T47D (cell line): ENCODE results near the gene ATP6V1D.
"Not testable (repeated sequence)": the region's sequence is repeated elsewhere in the genome, so short reads cannot be mapped to it uniquely, and the experiment has no call there.

Experiments
- DNase-seq, 2 experiments: peaks; one replicate each; pipeline versions ENCODE4 v3.0.0 to v3.0.0-alpha.2; 2011 to 2012; ENCODE audit warnings: low read depth in 1 of 2, low spot score in 1 of 2
- JUND ChIP-seq: IDR thresholded peaks from 2 replicates; pipeline ENCODE4 v1.6.1; 2012; ENCODE audit warnings: low read depth
- in situ Hi-C: cut with HindIII; loops from 2 replicates; pipeline ENCODE4 v1.10.0; 2016; ENCODE audit warnings: low sequenced_read_pairs, low pct_unique_long_range_greater_than_20kb

The ATP6V1D gene

DNA sequence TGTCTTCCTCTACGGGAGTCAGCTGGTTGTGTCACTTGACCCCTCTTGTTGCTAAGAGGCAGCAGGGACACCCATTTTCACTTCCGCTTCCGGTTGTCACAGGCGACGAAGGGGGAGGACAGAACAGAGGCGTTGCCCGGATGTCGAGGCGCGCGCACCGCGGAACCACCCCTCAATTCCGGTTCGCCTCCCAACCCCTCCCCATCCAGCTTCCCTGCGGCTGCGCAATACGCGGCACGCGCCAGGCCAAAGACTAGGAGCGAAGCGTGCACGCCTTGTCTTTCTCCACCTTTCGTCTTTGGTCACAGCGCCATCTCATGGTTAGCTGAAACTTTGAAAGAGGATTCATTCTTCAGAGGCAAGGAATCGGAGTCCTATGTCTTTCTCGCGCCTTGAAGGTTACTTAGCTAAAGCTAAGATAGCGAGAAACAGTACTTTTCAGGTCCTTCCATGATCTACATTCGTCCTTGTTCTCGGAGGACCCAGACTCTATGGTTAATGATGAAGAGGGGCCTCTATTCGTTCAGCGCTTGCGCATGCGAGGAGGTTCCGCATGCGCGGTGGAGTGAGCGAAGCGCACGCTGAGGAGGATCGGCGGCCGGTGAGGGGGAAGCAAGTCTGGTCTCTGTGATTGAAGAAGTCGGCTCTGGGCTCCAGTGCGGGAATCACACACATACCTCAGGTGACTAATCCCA lies at the start of gene ATP6V1D, which contains the start of gene EIF2S1:
Gene ATP6V1D (minus strand): TSS at position 30 of the 695 bp plus-strand sequence. CDS start 106 bp downstream, outside the sequence.
Gene EIF2S1 (plus strand): TSS at position 554 of the 695 bp plus-strand sequence. CDS start 4,440 bp downstream, outside the sequence.
- in situ Hi-C loops, result no loop called here
- DNase-seq, result peak; percentile 94 to 100
- no peak for TF ChIP-seq JUND

DNA sequence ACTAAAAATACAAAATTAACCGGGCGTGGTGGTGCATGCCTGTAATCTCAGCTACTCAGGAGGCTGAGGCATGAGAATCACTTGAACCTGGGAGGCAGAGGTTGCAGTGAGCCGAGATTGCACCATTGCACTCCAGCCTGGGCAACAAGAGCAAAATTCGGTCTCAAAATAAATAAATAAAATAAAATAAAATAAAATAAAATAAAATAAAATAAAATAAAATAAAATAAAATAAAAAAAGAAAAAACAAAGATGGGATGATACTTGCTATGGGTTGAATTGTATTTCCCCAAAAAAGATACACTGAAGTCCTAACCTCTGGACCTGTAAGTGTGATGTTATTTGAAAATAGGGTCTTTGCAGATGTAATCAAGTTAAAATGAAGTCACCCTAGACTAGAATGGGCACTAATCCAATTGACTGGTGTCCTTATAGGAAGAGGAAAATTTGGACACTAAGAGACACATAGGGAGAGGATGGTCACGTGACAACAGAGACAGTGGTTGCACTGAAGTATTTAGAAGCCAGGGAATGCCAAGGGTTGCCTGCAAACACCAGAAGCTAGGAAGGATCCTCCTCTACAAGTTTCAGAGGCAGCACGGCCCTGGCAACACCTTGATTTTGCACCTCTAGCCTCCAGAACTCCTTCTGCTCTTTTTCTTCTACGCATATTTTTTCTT lies 48.7 kb upstream of the ATP6V1D start:
- in situ Hi-C loops, DNase-seq: not testable (repeated sequence)

DNA sequence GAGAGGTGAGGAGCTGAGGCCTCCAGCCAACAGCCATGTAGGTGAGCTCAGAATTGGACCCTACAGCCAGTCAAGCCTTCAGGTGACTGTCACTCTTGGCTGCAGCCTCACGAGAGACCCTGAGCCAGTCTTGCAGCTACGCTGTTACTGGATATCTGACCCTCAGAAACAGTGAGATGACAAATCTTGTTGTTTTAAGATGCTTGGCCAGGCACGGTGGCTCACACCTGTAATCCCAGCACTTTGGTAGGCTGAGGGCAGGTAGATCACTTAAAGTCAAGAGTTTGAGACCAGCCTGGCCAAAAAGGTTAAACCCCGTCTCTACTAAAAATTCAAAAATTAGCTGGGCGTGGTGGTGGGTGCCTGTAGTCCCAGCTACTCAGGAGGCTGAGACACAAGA lies 46.2 kb upstream of the ATP6V1D start:
- DNase-seq, result no peak
- in situ Hi-C loops, result no loop called here
- no peak for TF ChIP-seq JUND

DNA sequence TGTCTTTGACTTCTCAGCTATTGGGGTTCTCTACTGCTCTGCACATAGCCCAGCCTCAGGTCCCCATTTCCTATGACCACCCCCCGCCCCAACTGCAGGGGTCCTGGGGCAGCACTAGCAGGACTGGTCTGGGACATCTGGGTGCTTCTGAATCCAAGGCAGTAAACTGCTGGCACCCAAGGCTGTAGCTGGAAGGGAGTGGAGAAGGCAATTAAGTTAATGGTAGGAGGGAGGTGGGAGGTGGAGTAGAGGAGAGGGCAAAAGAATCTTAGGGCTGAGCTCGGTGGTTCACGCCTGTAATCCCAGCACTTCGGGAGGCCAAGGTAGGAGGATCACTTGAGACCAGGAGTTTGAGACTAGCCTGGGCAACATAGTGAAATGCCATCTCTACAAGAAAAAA lies 40.8 kb upstream of the ATP6V1D start:
- no peak for TF ChIP-seq JUND
- no peak for DNase-seq
- in situ Hi-C loops, result no loop called here

DNA sequence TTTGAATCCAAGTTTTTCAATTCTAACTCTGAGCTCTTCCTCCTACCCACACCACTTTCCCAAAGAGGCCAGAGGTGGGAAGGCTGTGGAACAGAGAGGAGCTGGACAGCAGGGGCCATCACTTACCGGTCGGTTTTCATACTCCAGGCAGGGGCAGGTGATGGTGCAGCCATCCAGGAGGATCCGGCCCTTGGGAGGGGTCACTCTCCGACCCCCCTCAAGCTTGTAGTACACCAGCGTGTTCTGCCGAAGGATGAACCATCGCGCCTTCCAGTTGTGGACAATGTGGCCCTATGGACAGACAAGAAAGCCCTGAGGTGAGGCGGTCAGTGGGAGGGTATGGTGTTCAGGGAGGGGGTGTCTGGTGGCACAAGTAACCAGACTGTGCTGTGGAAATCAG lies 37.9 kb upstream of the ATP6V1D start:
- DNase-seq, result no peak
- in situ Hi-C loops, result no loop called here
- TF ChIP-seq JUND, result no peak

DNA sequence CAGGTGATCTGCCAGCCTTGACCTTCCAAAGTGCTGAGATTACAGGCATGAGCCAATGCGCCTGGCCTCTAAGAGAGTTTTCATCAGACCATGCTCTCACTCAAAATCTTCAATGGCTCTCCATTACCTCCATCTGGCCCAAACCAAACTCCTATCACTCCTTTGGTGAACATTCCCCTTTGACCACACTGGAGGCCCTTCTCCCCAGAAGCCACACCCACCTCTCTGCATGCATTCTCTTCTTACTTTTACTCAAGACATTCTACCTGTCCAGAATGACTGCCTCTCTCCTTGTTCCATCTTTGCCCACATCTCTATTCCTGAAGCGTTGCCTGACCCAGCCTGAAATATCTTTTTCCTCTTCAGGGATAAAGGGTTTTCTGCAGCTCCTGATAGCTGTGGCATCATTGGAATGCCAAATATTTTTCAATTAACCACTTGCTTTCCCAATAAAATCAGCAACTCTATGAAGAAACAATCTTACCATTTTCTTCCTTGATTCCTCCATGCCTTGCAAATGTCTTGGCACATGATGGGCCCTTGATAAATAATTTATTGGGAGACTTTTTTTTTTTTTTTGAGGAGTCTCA lies 36.9 kb upstream of the ATP6V1D start:
- TF ChIP-seq JUND, result no peak
- in situ Hi-C loops, result no loop called here
- DNase-seq, result no peak

DNA sequence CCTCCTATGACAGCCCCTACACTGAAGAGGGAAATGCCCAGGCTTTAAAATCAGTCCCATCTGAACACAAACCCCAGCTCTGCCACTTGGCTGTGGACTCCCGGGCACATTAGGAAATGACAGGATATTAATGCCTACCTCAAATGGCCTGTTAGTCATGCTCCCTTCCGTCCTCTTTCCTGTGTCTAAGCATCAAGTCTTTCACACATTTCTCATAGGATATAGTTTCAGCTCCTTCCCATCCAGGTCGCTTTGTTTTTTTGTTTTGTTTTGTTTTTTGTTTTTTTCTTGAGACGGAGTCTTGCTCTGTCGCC lies 36.2 kb upstream of the ATP6V1D start:
- DNase-seq, result no peak
- TF ChIP-seq JUND, result no peak
- in situ Hi-C loops, result no loop called here

DNA sequence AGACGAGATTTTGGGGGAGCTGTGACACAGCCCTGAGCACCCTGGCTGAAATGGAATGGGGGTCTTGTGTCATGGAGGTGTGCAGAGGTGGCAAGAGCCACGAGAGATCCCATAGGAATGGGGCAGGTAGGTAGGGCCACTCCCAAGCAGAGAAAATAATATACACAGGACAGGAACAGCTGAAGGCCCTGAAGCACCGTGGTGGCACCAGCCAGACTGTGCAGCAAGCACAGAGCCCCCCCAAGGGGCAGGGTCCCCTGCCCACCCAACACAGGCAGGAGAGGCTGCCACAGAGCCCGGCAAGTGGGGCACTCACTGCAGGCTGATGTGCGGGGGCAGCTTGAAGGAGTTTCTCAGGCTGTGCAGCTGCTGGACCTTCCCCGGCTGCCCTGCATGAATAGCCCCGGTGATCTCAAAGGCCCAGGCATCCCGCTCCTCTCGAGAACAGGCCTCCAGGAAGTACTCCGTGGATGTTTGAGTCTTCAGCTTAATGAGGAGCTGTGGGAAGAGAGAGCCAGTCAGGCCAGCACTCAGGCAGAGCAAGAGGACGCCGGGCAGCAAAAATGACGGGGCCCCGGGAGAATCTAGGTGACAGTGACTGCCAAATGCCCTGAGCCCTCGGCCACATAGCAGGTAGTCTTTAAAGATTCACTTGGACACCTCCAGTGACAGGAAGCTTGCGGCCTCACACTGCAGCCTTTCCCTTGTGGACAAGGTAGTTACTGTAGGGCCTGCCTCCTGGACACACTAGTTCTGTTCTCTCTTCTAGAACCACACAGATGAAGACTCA lies 35.7 kb upstream of the ATP6V1D start:
- no peak for TF ChIP-seq JUND
- in situ Hi-C loops, result no loop called here
- DNase-seq, result no peak

DNA sequence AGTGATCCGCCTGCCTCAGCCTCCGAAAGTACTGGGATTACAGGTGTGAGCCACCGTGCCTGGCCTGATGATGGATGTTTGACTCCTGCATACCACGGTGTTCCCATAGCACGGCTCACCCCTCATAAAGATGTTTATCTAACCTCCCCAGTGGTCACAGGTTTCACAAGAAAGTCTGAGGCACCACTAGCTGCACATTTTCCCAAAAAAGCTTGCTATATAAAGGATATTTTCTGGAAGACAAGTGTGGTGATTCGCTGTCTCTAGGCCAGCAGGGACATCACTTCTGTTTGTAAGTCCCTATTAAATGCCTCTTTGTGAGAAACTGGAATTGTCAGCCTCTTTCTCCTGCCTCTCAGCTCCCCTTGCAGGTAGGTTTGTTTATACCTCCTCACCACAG lies 34.1 kb upstream of the ATP6V1D start:
- in situ Hi-C loops, result no loop called here
- DNase-seq, result peak in 1 of 2 experiments; percentile 65
- no peak for TF ChIP-seq JUND

DNA sequence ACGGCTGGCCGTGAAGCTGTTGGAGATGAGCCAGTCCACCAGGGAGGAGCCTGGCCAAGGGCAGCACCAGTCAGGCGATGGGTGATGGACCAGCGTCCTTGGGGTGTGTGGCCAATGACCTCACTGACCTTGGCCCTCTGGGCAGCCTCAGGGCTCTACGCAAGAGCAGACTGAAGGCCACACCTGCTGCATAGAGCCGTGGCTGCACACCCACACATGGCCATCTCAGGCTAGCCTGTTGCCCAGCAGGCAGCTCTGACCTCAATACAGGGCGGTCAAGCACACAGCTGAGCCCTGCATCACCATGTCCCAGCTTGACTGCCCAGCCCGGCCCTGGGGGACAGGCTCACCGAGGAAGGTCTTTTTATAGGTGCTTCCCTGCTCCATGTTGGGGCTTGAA lies 33.2 kb upstream of the ATP6V1D start:
- no peak for DNase-seq
- TF ChIP-seq JUND, result no peak
- in situ Hi-C loops, result no loop called here

DNA sequence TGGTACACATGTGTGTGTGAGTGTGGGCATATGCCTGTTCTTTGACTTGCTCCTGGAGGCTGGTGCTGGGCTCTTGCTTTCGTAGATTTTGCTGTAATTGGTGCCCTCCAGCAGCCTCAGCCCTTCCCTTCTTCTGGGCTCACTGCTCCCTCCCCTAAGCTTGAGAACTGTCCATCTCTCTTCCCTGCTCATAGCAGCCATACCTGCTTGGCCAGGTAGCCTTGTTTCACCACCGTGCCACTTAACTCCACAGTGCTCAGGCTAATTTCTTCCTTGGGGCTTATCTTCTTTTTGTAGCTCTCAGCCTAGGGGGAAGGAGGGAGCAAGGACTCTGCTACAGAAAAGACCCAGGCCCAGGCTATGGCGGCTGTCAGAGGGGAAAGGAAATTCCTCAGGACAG lies 32.5 kb upstream of the ATP6V1D start:
- in situ Hi-C loops, result no loop called here
- no peak for TF ChIP-seq JUND

DNA sequence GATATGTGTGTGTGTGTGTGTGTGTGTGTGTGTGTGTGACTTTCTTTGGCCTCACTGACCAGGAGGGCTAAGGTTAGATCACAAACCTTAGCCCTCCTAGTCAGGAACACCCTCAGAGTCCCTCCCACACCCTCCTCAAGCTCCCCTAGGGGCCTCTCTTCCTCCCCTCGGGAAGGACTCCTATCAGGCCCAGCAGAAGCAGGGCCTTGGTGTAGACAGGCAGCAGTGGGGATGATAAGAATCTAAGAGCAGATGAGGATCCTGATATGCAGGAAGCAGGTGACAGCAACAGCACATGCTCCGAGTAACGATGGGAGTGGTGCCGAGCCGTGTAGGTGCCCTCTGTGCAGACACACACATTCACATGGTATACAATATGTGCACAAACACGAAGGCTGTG lies 31.7 kb upstream of the ATP6V1D start:
- TF ChIP-seq JUND, result no peak
- in situ Hi-C loops, result no loop called here
- no peak for DNase-seq

More for the DNA sequence above, 32.5 kb upstream of the ATP6V1D start:
- DNase-seq, result peak; percentile 68 to 86
